GM18907 (cell line): ENCODE data around the gene FZD1.

Experiments used
- ATAC-seq: cut with Tn5 transposase; IDR thresholded peaks from one replicate; pipeline ENCODE4 v1.9.1; 2021; ENCODE audit warnings: mild to moderate bottlenecking, moderate library complexity; ENCODE audit not compliant: unreplicated experiment

Gene FZD1

DNA sequence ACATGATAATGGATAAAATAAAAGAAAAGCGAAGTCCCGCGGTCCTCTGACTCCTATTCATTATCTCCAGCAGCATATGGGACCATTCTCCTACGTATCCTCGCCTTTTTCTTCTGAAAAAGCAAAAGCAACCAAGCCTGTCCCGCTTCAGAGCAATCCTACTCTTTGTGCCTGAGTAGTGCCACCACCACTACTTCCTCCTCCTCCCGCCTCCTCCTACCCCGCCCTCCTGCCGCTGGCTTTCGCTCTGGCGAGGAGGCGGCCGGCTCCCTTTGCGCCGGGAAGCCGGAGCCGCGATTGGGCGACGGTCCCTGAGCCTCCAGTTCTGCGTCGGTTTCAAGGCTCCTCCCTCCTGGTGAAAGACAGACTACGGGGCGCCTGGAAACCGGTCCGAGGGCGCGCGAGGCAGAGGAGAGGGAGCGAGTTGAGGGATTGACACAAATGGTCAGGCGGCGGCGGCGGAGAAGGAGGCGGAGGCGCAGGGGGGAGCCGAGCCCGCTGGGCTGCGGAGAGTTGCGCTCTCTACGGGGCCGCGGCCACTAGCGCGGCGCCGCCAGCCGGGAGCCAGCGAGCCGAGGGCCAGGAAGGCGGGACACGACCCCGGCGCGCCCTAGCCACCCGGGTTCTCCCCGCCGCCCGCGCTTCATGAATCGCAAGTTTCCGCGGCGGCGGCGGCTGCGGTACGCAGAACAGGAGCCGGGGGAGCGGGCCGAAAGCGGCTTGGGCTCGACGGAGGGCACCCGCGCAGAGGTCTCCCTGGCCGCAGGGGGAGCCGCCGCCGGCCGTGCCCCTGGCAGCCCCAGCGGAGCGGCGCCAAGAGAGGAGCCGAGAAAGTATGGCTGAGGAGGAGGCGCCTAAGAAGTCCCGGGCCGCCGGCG is at the start of gene FZD1:
FZD1 (plus strand) TSS at position 388 of the 878 bp plus-strand sequence; CDS start at position 836, 448 bp downstream.
- ATAC-seq: peak; percentile 95

GRCh38 chr7:91226411-91226810 is 37.8 kb upstream of the FZD1 start:
- ATAC-seq: no peak

- ATAC-seq: no peak
Observed at GRCh38 chr7:91228327-91228726, 35.9 kb upstream of the FZD1 start.

DNA sequence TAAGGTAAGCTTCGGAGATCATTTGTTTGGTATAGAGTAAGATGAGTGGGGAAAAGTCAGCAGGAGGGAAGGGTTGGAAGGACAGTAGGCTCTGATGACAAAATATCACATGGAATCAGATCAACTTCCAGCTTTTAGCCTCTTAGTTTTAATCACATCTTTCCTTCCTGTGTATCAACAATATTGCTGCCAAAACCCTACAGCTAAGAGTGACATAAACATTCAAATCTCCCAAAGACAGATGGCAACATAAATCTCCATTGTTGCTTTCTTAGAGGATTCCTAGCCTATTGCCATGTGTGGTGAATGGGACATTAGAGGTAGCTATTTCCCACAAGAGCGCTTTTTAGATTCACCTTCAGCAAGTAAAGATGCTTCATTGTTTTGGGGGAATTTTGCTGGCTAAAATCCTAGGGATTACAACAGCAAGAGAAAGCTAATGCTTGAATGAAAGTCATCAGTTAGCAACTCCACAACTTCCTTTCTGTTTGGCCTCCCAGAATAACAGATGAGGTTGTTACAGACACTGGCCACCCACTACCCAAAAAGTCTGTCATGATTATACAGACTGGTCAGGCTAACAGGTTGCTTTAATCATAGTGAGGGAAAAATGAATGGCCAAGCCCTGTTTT is 35.2 kb upstream of the FZD1 start:
- ATAC-seq: no peak

- no peak for ATAC-seq
Observed at GRCh38 chr7:91230100-91230499, 34.1 kb upstream of the FZD1 start.

DNA sequence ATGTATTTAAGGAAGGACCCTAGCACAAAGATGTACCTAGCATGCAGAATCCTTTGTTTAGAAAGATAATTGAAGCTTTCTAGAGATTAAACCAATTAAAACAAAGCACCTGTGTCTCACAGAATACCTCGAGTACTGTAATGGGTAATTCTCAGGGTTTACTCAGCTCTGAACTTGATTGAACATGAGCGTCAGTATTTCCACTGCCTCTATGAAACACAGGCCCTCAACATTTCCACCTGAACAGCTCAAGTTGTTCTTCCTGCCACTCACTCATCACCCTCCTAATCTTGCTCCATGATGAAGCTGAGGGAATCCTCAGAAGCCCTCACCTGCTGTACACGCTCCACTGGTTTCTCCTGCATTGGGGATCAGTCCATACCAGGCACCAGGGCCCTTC is 33.7 kb upstream of the FZD1 start:
- no peak for ATAC-seq

DNA sequence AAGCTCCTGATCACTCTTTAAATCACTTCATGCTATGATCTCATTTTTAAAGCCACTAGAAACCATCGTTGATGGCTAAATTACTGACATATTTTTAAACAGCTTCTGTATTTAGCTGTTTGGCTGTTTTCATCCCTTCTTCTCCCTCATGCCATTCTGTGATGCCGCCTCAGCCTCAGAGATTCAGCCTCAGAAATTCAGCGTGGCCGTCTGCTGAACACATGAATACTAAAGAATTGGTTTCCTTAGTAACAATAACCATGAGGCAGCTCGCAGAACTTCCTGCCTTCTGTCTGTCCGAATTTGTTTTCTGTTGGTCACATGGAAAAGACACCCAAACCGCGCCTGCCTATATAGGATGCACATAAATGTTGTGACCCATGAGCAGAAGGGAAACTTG is 31.0 kb upstream of the FZD1 start:
- ATAC-seq: no peak

- no peak for ATAC-seq
Observed at GRCh38 chr7:91235211-91235832, 28.9 kb upstream of the FZD1 start.

- ATAC-seq: no peak
Observed at GRCh38 chr7:91239171-91239604, 25.0 kb upstream of the FZD1 start.

- ATAC-seq: no peak
Observed at GRCh38 chr7:91239772-91240171, 24.5 kb upstream of the FZD1 start.

DNA sequence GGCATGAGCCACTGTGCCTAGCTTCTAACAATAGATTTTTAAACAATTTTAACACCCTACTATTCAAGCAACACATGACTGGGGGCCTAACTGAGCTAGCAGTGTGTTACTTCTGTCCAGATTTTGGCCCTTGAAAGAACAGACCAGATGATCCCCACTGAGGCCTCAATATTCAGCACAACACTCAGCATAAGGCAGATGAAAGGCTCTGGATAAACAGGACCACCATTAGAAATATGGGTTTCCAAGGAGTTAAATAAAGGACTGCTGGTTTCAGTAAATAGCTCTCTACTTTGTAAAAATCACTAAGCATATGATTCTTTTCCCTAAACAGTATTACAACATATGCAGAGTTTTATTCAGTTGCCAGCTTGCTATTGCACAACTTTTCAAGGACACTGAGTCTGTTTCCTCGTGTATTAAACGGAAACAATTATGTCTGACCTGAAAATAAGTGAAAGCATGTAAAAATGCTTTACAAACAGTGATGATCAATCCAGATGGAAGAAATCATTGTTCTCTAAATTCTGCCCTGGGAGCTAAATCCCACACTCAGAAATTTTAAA is 23.8 kb upstream of the FZD1 start:
- ATAC-seq: no peak

GRCh38 chr7:91242097-91242844 is 22.0 kb upstream of the FZD1 start:
- ATAC-seq: no peak

DNA sequence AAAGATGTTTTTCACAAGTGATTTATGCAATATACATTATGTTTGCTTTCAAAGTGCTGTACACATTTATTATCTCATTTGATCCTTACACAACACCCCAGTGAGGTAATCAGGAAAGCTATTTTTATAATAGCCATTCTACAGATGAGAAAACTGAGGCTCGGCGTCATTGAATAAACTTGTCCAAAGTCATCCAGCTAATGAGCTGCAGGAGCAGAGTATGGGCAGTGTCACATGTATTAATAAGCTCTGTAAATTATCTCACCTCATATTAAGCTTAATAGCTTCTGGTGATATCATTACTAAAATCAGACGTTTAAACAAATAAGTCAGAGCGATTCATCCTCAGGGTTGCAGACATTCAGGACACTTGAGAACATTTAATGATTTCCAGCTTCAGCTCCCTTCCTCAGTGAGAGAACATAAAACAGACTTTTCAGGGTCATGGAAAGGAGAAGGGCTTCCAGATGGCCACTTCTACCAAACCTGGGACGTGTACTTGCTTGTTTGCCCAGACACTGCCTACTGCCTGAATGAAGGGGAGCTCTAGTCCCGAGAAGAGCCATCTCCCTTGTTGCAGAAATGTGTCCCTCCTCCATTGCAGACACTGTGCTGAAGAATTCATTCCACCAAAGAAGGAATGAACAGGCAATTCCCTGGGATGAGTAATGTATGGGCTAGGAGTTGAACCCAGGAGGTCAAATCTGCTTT is 20.5 kb upstream of the FZD1 start:
- ATAC-seq: no peak

DNA sequence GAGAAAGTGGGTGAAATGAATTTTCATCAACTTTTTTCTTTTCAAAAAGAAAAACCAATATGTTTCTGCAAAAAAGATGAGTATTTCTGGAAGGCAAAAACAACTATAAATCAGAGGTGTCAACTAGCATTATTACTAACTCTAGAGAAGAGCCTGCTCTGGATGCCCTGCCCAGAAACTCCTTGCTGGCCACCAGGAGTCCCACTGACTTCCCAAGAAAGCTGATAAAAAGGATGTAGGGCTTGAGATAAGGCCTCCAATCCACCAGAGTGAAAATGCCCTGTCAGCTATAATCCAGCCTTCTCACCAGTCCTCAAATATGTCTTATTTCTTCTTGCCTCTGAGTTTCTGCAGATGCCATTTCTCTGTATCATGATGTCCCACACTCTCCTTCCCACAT is 16.7 kb upstream of the FZD1 start:
- ATAC-seq: no peak

DNA sequence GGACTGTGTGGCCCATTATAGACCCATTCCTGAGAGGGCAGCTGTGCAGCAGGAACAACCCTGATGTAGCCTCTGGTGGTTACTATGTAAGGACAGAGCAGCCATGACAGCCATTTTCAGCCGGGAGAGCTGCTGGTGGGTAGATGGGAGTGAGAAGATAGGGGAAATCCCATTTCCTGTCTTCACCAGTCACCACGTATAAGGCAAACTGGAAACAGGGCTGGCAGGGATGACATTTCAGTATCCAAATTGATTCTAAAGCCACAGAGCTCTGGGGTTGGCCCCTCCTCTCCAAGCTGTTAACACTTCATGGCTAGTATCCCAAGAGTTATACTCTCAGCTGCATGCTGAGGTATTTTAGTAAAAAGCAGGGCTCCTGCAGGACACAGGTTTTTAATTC is 15.2 kb upstream of the FZD1 start:
- no peak for ATAC-seq

- ATAC-seq: no peak
Observed at GRCh38 chr7:91249506-91250233, 14.6 kb upstream of the FZD1 start.

GRCh38 chr7:91250706-91251105 is 13.5 kb upstream of the FZD1 start:
- no peak for ATAC-seq

- no peak for ATAC-seq
Observed at GRCh38 chr7:91251877-91252276, 12.4 kb upstream of the FZD1 start.

- ATAC-seq: peak; percentile 0
Observed at GRCh38 chr7:91263384-91264045, 718 bp upstream of the FZD1 start.
